ENCODE measurements around the gene LAPTM5.
A peak's percentile ranks its signal among the peaks of the same experiment; 100 is the strongest.
"Not testable (repeated sequence)": the region's sequence is repeated elsewhere in the genome, so short reads cannot be mapped to it uniquely, and the experiment has no call there.

Gene LAPTM5, protein sequence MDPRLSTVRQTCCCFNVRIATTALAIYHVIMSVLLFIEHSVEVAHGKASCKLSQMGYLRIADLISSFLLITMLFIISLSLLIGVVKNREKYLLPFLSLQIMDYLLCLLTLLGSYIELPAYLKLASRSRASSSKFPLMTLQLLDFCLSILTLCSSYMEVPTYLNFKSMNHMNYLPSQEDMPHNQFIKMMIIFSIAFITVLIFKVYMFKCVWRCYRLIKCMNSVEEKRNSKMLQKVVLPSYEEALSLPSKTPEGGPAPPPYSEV

DNA sequence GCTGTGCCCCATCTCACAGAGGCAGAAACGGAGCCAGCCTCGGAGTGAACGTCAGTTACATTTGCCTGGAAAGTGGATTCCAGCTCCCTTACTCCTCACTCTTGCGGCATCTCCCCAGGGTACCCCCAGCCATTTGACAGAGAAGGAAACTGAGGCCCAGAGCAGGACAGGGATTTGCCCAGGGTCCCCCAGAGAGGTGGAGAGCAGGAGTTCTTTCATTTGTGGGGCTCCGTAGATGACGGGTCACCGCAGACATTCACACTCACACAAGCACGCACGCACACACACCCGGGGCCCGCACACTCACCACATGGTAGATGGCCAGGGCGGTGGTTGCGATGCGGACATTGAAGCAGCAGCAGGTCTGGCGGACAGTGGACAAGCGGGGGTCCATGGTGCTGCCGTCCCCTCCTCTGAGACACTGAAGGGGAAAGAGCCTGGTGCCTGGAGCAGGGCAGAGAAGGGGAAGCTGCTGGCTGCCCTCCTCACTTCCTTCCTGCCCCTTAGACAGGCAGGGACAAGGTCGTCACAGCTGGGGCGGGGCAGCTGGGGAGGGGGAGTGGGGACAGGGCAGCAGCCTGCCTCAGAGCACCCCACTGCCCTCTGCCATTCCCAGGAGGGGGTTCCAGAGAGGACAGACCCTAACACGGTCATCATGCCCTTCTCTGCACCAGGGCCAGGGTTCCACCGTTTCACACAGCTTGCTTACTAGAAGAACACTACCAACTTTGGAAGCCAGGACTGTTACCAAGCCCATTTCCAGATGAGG is at the start of gene LAPTM5:
Gene LAPTM5, minus strand, starts transcription at position 423 of the 769 bp plus-strand sequence. Its CDS starts 29 bp downstream, at position 394.
- no peak for FAIRE-seq

DNA sequence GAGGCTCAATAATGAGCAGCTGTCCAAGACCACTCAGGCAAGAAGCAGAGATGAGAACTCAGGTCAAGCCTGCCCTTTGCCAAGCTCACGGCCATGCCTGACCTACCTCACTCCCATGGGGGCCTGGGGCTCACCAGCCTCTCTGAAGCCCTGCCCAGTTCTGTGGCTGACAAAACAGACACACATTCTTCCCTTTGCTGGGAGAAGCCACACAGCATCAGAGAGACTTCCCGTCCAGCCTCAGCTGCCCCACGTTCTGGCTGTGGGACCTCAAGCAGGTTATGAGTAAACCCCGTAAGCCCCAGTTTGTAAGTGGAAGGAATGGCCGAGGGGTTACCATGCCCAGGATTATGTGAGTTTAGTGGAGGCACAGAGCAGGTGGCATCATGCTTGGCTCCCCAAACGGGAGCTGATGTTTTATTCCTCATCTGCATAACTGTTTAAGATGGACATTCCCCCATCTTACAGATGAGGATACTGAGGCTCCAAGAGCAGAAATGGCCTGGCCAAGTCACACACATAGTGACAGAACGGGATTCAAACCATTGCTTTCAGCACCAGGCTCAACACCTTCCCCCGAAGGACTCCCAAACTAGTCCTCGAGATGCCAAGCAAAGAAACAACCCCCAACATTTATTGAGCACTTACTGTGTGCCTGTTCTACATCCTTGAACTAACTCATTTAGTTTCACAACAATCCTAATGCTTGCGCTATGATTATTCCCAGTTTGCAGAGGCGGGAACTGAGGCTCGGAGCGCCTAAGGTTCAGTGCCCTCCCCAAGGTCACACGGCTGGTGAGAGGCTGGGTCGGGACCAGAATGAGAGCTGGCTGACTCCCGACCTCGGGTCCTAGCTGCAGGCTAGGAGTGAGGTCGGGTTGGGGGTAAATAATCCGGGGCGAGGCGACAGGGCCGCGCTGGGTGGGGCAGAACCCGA is 49.1 kb upstream of the LAPTM5 start:
- DNase-seq (ENCODE audit: insufficient read length, low spot score) = no peak
- no peak for FAIRE-seq

More for the DNA sequence above, at the start of gene LAPTM5:
- no peak for DNase-seq (ENCODE audit: insufficient read length, low spot score)

DNA sequence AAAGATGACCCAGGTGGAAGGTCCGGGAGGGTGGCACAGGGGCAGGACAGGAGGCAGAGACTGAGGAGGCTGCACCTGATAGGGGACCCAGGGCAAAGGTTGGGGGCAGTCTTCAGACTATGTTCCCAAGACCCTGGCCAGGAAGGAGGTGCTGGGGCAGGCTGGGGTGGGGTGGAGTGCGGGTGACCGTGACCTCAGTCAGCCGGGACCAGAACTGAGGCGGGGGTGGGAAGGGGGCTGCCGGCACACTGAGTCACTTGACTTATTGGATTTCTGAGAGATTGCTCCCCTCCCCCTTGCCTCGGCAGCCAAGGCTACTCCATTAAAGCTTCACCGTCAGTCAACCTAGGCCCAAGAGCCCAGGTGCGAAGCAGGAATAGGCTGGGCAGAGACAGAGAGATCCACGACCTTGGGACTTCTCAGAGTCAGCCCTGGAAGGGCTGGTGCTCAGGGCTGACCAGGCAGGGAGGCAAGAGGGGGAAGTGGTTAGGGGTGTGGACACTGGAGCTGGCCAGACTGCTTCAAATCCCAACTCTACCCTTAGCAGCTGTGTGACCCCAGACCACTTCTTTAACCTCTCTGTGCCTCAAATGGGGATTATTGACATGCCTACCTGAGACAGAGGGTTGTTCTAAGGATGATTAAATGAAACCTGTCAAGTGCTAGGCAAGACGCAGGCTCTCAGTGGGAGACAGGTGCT is 47.9 kb upstream of the LAPTM5 start:
- DNase-seq (ENCODE audit: insufficient read length, low spot score) = no peak

DNA sequence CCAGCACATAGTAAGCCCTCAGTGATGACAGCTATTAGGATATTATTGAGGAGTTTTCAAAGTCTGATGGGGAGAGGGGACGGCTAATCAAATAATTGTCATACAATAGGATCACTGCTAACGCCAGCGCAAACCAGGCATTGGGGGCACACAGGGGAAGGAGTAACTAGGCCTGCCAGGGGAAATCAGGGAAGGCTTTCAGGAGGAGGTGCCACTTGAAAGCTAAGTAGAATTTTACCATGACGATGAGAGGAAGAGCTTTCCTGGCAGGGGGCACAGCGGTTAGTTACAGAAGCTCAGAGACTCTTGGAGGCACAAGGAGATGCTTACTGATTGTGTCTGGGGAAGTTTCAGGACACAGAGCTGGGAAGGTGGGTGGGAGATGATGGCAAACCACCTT is 47.2 kb upstream of the LAPTM5 start:
- FAIRE-seq (no peak), DNase-seq (ENCODE audit: insufficient read length, low spot score) (no peak)

More for the DNA sequence above, 47.9 kb upstream of the LAPTM5 start:
- no peak for FAIRE-seq

DNA sequence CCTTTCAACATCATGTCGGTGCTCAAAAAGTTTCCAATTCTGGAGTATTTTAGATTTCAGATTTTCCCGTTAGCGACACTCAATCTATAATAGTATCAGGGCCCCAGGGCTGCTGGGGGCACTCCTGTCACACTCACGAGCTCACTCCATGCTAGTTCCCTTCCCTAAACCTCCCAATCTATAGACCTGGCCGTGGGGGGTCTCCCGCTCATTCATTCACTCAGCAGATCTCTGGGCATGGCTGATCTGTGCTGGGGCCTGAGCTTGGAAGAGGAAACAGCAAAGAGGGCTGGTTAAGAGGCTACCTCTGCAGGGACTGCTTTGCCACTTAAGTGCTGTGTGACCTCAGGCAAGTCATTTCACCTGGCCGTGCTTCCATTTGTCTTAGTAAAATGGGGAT is 46.8 kb upstream of the LAPTM5 start:
- FAIRE-seq = no peak
- no peak for DNase-seq (ENCODE audit: insufficient read length, low spot score)

DNA sequence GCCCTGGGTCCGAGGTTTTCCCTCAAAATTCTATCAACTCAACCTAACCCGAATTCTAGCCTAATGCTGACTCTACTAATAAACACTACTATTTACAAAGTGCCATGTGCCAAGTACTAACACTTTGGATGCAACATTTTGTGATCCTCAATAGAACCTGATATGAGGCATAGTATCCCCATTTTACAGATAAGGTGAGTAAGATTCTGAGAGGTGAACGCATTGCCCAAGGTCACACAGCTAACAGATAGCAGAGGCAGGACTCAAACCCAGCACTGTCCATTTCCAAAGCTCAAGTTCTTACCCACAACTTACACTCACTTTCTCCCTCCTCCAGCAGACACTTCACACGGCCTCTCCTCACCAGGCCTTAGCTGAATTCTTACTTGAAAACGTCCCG is 46.0 kb upstream of the LAPTM5 start:
- no peak for DNase-seq (ENCODE audit: insufficient read length, low spot score)
- FAIRE-seq = no peak

DNA sequence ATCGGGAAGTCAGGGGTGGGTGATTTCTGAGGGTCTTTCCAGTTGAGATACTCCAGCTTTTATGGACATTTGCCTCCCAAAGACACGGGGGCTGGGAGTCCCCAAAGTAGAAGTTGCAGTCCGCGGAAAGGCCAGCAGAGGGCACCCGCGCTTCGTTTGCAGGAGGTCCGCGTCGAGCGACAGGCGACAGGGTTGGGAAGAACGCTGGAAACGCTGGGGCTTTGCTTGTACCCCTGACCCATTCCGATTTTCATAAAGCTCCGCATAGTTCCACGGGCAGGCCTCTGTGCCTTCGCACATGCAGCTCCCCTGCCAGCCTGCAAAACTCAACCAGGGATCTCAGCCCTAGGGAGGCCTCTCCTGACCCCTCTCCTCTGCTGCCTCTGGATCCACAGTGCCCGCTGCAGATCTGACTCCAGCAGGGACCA is 44.2 kb upstream of the LAPTM5 start:
- DNase-seq (ENCODE audit: insufficient read length, low spot score) (peak; percentile 67), FAIRE-seq (peak; percentile 13)

DNA sequence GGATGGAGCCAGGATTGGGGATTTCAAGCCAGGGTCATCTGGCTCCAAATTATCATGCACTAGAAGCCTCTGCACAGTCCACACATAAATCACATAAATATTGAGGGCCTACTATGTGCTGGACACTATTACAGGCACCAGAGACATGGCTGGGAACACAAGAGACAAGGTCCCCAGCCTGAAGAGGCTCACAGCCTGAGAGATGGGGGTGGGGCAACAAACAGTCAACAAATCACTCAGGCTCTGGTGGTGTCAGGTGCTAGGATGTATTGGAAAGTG is 41.6 kb upstream of the LAPTM5 start:
- no peak for DNase-seq (ENCODE audit: insufficient read length, low spot score)
- FAIRE-seq = no peak

DNA sequence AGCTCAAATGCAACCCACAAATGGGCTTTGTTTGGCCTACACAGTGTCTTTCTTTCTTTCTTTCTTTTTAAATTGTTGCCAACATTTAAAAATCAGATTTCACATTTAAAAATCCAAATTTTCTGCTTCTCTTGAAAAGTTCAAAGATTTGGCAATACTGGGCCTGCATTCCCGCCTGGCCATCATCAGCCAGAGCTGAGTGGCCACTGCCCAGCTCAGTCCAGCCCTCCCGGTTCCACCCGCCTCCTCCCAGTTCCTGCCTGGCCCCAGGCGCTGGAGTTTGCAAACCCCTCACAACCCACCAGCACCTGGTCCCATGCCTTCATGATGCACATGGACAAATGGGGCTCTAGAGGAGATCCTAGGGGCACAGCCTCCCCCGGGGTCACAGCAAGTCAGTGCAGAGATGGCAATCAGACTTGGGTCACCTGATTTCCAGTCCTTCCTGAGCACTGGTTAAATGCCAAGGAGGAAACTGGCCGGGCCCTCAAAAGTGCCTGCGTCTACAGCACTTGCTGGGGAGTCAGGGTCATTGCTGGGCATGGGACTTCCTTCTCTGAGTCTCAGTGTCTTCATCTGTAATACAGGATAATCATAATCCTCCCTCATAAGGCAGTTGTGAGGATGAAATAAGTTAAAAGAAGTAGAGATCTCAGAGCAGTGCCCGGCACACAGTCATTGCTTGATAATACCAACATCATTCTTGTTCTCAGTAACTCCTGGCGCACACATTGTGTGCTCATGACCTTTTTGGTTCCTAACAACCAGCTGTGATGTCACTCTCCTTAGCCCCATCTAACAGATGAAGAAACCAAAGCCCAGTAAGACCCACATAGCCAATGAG is 41.0 kb upstream of the LAPTM5 start:
- DNase-seq (ENCODE audit: insufficient read length, low spot score) (no peak), FAIRE-seq (no peak)

DNA sequence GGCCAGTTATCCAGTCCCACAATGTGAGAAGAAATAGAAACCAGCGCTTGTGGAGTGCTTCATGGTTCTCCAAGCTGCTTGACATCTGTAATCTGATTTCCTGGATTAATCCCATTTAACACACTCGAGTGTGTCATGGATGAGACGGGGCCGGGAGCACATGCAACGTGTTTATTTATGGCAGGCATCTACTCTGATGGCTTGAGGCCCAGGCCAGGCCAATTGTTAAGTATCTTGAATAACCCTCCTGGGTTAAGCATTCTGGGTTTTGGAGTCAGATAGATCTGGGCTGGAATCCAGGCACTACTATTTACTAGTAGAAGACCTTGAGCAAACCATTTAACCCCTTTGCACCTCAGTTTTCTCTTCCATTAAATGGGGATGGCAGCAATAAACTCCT is 37.5 kb upstream of the LAPTM5 start:
- no peak for DNase-seq (ENCODE audit: insufficient read length, low spot score)
- no peak for FAIRE-seq

DNA sequence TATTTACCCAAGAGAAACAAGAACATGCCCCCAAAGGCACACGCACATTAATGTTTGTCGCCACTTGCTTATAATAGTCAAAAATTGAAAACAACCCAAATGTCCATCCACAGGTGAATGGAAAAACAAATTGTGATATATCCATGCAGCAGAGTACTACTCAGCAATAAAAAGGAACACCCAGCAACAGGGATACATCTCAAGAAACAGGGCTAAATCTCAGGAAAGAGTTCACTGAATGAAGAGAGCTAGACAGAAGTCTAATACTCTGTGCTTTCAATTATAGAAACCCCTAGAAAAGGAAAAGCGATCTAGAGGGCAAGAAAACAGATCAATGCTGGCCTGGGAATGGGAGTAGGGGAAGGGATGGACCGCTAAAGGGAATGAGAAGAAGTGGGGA is 36.7 kb upstream of the LAPTM5 start:
- no peak for DNase-seq (ENCODE audit: insufficient read length, low spot score)
- FAIRE-seq = no peak

DNA sequence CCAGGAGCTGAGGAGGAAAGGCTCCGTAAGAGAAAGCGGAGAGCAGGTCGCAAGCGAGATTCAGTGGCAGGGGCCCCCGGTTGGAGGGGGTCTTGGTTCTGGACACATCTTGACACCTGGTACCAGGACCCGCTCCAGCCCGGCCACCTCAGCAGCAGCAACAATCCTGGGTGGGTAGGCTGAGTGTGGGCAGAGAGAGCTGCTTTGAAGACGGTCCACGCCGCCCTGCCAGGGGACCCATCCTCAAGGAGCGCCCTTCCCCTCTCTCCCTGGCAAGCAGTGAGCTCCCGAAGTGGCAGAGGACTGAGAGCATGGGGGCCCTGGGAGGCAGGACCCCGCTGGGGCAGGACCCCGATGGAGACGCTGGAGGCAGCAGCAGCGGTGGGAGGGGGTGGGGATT is 35.6 kb upstream of the LAPTM5 start:
- DNase-seq (ENCODE audit: insufficient read length, low spot score) (no peak), FAIRE-seq (no peak)

DNA sequence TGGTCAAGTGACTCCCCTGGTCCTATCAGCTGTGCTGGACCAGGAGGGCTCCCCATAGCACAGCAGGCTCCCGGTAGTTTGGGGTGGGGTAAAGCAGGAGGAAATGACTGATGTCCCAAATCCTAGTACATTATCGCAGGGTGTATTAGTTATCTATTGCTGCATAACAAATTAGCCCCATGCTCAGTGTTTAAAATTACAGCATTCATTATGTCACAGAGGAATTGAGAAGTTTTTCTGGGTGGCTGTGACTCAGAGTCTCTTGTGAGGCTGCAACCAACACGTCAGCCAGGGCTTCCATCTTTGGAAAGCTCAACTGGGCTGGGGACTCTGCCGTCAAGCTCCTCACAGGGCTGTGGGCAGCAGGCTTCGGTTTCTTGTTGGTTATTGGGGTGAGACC is 34.3 kb upstream of the LAPTM5 start:
- DNase-seq (ENCODE audit: insufficient read length, low spot score) (no peak), FAIRE-seq (no peak)

DNA sequence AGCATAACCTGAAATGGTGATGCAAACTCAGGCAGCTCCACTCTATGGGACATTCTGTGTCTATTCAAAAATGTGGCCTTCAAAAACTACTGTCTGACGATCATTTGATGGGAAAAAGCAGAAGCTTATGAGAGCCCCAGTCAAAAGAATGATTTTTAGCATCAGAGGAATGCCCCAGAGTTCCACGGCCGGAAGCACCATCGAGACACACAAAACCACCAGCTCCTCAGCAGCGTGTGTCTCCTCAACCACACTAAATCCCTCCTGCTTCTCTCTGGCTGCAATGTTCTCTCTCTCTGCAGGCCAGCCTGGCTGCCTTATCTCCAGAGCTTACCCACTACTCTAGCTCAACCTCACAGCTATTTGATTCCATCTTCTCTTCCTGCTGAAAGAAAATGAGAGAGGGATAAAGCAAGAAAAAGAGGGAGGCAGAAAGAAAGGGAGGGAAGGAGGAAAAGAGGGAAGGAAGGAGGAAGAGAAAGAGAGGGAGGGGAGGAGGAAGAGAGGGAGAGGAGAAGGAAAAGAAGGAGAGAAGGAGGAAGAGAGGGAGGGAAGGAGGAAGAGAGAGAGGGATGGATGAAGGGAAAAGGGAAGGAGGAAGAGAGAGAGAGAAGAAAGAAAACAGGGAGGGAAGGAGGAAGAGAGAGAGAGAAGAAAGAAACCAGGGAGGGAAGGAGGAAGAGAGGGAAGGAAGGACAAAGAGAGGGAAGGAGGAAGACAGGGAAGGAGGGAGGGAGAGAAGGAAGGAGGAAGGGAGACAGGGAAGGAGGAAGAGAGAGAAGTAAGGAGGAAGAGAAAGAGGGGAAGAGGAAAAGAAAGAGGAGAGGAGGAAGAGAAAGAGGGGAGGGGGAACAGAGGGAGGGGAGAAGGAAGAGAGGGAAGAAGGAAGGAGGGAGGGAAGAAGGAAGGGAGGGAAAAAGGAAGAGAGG is 33.5 kb upstream of the LAPTM5 start:
- DNase-seq (ENCODE audit: insufficient read length, low spot score) = no peak
- FAIRE-seq = no peak

DNA sequence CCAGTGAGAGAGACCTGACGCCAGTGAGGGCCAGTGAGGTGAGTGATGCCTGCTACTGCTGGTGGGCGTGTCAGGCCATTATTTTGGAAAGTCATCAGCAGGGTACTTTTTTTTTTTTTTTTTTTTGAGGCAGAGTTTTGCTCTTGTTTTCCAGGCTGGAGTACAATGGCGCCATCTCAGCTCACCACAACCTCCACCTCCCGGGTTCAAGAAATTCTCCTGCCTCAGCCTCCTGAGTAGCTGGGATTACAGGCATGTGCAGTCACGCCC is 32.6 kb upstream of the LAPTM5 start:
- not testable (repeated sequence) for FAIRE-seq; DNase-seq (ENCODE audit: insufficient read length, low spot score)

DNA sequence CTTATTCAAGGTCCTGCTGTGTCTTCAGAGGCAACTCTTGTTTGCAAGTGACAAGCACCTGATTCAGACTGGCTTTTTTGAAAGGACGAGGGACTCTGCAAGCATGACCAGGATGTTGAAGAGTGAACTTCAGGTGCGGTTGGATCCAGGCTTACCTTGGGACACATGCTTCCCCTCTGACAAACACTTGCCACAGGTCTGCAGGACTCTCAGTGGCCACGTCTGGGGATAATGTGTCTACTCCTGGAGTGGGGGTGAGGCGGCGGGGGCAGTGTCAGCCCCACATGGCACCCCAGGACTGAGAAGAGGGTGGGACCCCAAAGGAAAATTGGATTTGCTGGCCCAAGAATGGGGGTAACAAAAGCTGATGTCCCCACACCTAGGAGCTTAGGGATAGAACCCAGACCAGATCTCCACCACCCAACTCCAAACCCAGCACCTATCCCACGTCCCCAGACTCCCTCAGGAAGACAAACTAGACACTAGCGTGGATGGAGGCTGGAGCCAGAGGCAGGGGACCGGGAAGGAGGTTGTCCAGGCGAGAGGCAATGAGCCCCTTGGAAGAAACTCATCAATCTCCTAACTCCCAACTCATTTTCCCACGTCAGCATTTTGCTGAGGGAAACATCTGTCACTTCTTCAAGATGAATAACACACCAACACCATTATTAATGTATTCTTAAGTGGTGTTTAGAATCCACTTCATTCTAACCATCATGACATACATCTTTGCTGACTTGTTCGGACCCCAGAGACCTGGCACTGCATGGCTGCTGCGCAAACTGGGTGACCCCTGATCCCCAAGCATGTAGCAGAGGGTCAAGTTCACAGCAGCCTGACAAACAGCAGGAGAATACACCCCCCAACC is 32.0 kb upstream of the LAPTM5 start:
- DNase-seq (ENCODE audit: insufficient read length, low spot score) (no peak), FAIRE-seq (no peak)

DNA sequence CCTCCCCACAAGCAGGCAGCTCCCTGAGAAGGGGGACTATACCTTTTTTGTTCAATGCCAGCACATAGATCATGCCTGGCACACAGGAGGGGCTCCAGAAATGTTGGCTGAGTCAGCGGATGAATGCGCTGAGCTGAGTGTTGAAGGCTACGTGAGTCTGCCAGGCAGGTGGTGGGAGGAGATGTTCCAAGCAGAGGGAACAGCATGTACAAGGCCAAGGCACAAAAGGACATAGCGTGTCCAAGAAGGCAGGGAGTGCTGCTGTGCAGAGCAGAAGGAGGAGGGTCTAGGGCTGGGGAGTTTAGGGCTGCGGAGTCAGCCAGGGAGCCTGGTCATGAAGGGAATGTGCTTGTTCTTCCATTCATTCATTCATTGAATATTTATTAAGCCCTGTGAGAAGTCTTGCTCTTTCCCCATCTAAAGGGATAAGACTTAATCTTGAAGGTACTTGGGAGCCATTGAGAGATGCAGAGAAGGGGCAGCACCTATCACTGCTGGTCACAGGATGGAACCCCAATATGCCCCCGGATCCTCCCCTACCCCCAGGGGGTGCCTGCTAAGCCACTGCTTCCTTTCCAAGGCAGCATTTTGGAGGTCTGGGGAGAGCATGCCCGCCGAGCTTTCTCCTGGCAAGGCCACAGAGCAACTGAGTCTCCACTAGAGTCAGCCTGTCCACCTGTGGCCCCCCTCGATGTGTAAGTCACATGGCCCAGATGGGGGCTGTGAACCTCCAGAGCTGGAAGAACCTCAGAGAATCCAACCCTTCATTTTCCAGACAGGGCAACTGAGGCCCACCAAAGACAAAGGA is 31.2 kb upstream of the LAPTM5 start:
- no peak for DNase-seq (ENCODE audit: insufficient read length, low spot score)
- FAIRE-seq = no peak

Measured in HTR-8/SVneo (cell line).